Panc1 (cell line): Measurements from ENCODE around the gene MIPEP. TPM values are rescaled to one million over a fixed set of nuclear protein-coding genes. Genes with fewer than 3 reads are reported as not detected.

Experiments used
- ATAC-seq: fragments of 200-7000 bp; cut with Tn5 transposase; 2 replicates; pipeline ENCODE4 v1.9.1; 2020; ENCODE audit warnings: mild to moderate bottlenecking, moderate library complexity
- BruUV-seq: library from RNA; stranded (reverse); fragments of 400-500 nt; replicated peaks from 2 replicates; lab custom pipeline; 2021; lab: Mats Ljungman, UMichigan
- CTCF ChIA-PET: fragments of 300-600 bp; sonication (Branson Sonifier 250); formaldehyde crosslinking; loops from one replicate; lab custom pipeline; 2022; ENCODE audit warnings: antibody characterized with exemption; lab: Charles Lee
- POLR2A ChIA-PET: fragments of 300-600 bp; sonication (Branson Sonifier 250); formaldehyde crosslinking; loops from one replicate; lab custom pipeline; 2022; ENCODE audit warnings: antibody characterized with exemption; lab: Charles Lee
- DNase-seq: peaks from one replicate; pipeline ENCODE4 v3.0.0-alpha.2; 2010; ENCODE audit warnings: low read depth, low spot score
- H3K27ac ChIP-seq: 2 replicates; pipeline ENCODE4 v1.5.1; 2011; ENCODE audit warnings: mild to moderate bottlenecking, low read length, inconsistent platforms
- H3K27me3 ChIP-seq: fragments of 200-500 bp; sonication (Bioruptor generic); 2 replicates; pipeline ENCODE4 v1.6.0; 2014; ENCODE audit warnings: low read length, inconsistent platforms; ENCODE audit not compliant: control insufficient read depth, insufficient read depth
- H3K36me3 ChIP-seq: fragments of 200-500 bp; sonication (Bioruptor generic); 2 replicates; pipeline ENCODE4 v1.5.1; 2014; ENCODE audit warnings: inconsistent platforms, mild to moderate bottlenecking, low read length, moderate library complexity; ENCODE audit not compliant: control insufficient read depth, insufficient read depth
- H3K4me1 ChIP-seq: 2 replicates; pipeline ENCODE4 v1.5.1; 2011; ENCODE audit warnings: inconsistent platforms, mild to moderate bottlenecking, low read length, moderate library complexity; ENCODE audit not compliant: control insufficient read depth, insufficient read depth
- H3K4me3 ChIP-seq, 2 experiments: 2 replicates each; pipeline ENCODE4 v1.5.1; 2011 to 2012; ENCODE audit warnings: low read depth in 2 of 2, low read length in 2 of 2, mild to moderate bottlenecking in 2 of 2, inconsistent platforms in 1 of 2, moderate library complexity in 1 of 2
- H3K9me3 ChIP-seq: fragments of 200-500 bp; sonication (Bioruptor generic); 2 replicates; pipeline ENCODE4 v1.5.1; 2014; ENCODE audit warnings: low read depth, mild to moderate bottlenecking, inconsistent platforms, low read length, moderate library complexity; ENCODE audit not compliant: control insufficient read depth, insufficient read depth
- POLR2AphosphoS5 ChIP-seq: IDR thresholded peaks from 2 replicates; pipeline ENCODE4 v1.6.1; 2012; ENCODE audit warnings: mild to moderate bottlenecking, low read depth, low read length, moderate library complexity
- SIN3A ChIP-seq: IDR thresholded peaks from 2 replicates; pipeline ENCODE4 v1.6.1; 2012; ENCODE audit warnings: low read depth, mild to moderate bottlenecking, low read length, moderate library complexity, borderline replicate concordance; ENCODE audit not compliant: insufficient read depth
- TCF7L2 ChIP-seq: IDR thresholded peaks from 2 replicates; pipeline ENCODE4 v1.6.1; 2011; ENCODE audit warnings: mild to moderate bottlenecking, low read depth, low read length, inconsistent platforms
- in situ Hi-C: cut with HindIII; loops from 2 replicates; pipeline ENCODE4 v1.10.0; 2016; ENCODE audit warnings: low sequenced_read_pairs, low pct_unique_long_range_greater_than_20kb
- intact Hi-C: fragments of 100-400 bp; cut with micrococcal nuclease; formaldehyde crosslinking; loops from one replicate; pipeline ENCODE4 v1.10.0; 2022; ENCODE audit not compliant: unreplicated experiment
- total RNA-seq: library from RNA; stranded (reverse); gene quantifications from one replicate; pipeline ENCODE4 v1.2.1, GENCODE V29; 2021; ENCODE audit not compliant: unreplicated experiment
- TF ChIP-seq, protein P1 (sequence below): fragments of 450-650 bp; IDR thresholded peaks from 2 replicates; pipeline ENCODE4 v1.5.1; 2017; ENCODE audit warnings: mild to moderate bottlenecking
- TF ChIP-seq, protein P2 (sequence below), 2 experiments: IDR thresholded peaks; 2 replicates each; pipeline ENCODE4 v1.6.1; 2011 to 2012; ENCODE audit warnings: low read depth in 2 of 2, control low read depth in 1 of 2, low read length in 1 of 2, mild to moderate bottlenecking in 1 of 2, moderate library complexity in 1 of 2; ENCODE audit not compliant: insufficient read depth in 1 of 2

MIPEP gene
- total RNA-seq, 1 experiment from 2014 or later = 13.8 TPM

GRCh38 chr13:23752111-23753001 is 136.8 kb downstream of the MIPEP start:
- in situ Hi-C loops = no loop called here
- H3K36me3 ChIP-seq = no peaks in the 10 kb centered on the region
- no peak for ATAC-seq
- no peak overlapping the region for H3K27ac ChIP-seq
- TF ChIP-seq SIN3A = no peak
- no peak for TF ChIP-seq POLR2AphosphoS5
- TF ChIP-seq, protein P1, sequence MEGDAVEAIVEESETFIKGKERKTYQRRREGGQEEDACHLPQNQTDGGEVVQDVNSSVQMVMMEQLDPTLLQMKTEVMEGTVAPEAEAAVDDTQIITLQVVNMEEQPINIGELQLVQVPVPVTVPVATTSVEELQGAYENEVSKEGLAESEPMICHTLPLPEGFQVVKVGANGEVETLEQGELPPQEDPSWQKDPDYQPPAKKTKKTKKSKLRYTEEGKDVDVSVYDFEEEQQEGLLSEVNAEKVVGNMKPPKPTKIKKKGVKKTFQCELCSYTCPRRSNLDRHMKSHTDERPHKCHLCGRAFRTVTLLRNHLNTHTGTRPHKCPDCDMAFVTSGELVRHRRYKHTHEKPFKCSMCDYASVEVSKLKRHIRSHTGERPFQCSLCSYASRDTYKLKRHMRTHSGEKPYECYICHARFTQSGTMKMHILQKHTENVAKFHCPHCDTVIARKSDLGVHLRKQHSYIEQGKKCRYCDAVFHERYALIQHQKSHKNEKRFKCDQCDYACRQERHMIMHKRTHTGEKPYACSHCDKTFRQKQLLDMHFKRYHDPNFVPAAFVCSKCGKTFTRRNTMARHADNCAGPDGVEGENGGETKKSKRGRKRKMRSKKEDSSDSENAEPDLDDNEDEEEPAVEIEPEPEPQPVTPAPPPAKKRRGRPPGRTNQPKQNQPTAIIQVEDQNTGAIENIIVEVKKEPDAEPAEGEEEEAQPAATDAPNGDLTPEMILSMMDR = no peak
- no peak for TF ChIP-seq TCF7L2
- TF ChIP-seq, protein P2, sequence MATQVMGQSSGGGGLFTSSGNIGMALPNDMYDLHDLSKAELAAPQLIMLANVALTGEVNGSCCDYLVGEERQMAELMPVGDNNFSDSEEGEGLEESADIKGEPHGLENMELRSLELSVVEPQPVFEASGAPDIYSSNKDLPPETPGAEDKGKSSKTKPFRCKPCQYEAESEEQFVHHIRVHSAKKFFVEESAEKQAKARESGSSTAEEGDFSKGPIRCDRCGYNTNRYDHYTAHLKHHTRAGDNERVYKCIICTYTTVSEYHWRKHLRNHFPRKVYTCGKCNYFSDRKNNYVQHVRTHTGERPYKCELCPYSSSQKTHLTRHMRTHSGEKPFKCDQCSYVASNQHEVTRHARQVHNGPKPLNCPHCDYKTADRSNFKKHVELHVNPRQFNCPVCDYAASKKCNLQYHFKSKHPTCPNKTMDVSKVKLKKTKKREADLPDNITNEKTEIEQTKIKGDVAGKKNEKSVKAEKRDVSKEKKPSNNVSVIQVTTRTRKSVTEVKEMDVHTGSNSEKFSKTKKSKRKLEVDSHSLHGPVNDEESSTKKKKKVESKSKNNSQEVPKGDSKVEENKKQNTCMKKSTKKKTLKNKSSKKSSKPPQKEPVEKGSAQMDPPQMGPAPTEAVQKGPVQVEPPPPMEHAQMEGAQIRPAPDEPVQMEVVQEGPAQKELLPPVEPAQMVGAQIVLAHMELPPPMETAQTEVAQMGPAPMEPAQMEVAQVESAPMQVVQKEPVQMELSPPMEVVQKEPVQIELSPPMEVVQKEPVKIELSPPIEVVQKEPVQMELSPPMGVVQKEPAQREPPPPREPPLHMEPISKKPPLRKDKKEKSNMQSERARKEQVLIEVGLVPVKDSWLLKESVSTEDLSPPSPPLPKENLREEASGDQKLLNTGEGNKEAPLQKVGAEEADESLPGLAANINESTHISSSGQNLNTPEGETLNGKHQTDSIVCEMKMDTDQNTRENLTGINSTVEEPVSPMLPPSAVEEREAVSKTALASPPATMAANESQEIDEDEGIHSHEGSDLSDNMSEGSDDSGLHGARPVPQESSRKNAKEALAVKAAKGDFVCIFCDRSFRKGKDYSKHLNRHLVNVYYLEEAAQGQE (IDR thresholded peaks at IDR 0.05; ENCODE audit: insufficient read depth in 1 of 2, low read depth in 2 of 2, low read length in 1 of 2) = no peak
- no peak overlapping the region for H3K4me3 ChIP-seq
- no peak for DNase-seq
- intact Hi-C loops = no loop called here
- ChIA-PET CTCF (no interaction called here), POLR2A (no interaction called here)
- no peaks in the 10 kb centered on the region for H3K4me1 ChIP-seq
- H3K9me3 ChIP-seq = no peaks in the 10 kb centered on the region
- no peaks in the 10 kb centered on the region for H3K27me3 ChIP-seq
- BruUV-seq = no TSS peak

GRCh38 chr13:23751195-23751594 is 138.0 kb downstream of the MIPEP start:
- in situ Hi-C loops (no loop called here), intact Hi-C loops (no loop called here)
- DNase-seq (peak; percentile 10), ATAC-seq (no peak)
- H3K4me3 ChIP-seq = no peak overlapping the region
- TF ChIP-seq, protein P2 (IDR thresholded peaks at IDR 0.05; ENCODE audit: insufficient read depth in 1 of 2, low read depth in 2 of 2, low read length in 1 of 2) = no peak
- TF ChIP-seq POLR2AphosphoS5 = no peak
- no peak for TF ChIP-seq TCF7L2
- no peak for TF ChIP-seq SIN3A
- TF ChIP-seq, protein P1 = no peak
- POLR2A ChIA-PET = no interaction called here
- no peaks in the 10 kb centered on the region for H3K27me3 ChIP-seq
- no peaks in the 10 kb centered on the region for H3K4me1 ChIP-seq
- BruUV-seq = no TSS peak
- H3K27ac ChIP-seq = no peak overlapping the region
- no peaks in the 10 kb centered on the region for H3K36me3 ChIP-seq
- CTCF ChIA-PET = no interaction called here
- H3K9me3 ChIP-seq = no peaks in the 10 kb centered on the region
